ENCODE data around the gene MILR1. TPM values are rescaled to one million over a fixed set of nuclear protein-coding genes. Genes with fewer than 3 reads are reported as not detected.
A peak's percentile ranks its signal among the peaks of the same experiment; 100 is the strongest.

Gene MILR1
- total RNA-seq, 1 experiment from 2014 or later: 3.8 TPM

- TF ChIP-seq REST (IDR thresholded peaks at IDR 0.05; ENCODE audit: low read depth) (no peak), CBX3 (IDR thresholded peaks at IDR 0.05; ENCODE audit: low read depth) (no peak)
Measured at GRCh38 chr17:64505340-64506200, 56.7 kb downstream of the MILR1 start (continued).

GRCh38 chr17:64506201-64506575 is 57.3 kb downstream of the MILR1 start, which contains the start of gene DDX5:
DDX5 (minus strand) TSS chr17:64506289; CDS start chr17:64506119, 170 bp downstream.
- Histone ChIP-seq H3K36me3 (ENCODE audit: control insufficient read depth in 1 of 2, insufficient read depth in 2 of 2, low read length in 2 of 2) (peaks cover 56 to 66% of the 10 kb centered on the region in 2 experiments), H3K4me3 (replicated peaks in 1 of 2; ENCODE audit: low read depth in 1 of 2, low read length in 2 of 2) (peak within 1 kb of the TSS; percentile 93 to 95), H3K27me3 (ENCODE audit: insufficient read depth, low read length) (no peaks in the 10 kb centered on the region), H4K20me1 (ENCODE audit: insufficient read depth) (peaks cover 55% of the 10 kb centered on the region; the same call in 1 of the 2 replicates), H3K4me2 (ENCODE audit: low read length) (peak within 1 kb of the TSS; percentile 87), H3K9me3 (ENCODE audit: control insufficient read depth in 1 of 2, insufficient read depth in 1 of 2, low read depth in 1 of 2, low read length in 2 of 2) (no peaks in the 10 kb centered on the region), H3K4me1 (ENCODE audit: control insufficient read depth in 1 of 2, insufficient read depth in 2 of 2, low read length in 2 of 2) (peaks cover 12 to 32% of the 10 kb centered on the region in 2 experiments), H2AFZ (ENCODE audit: low read depth, low read length, poor library complexity, severe bottlenecking) (peak within 1 kb of the TSS; percentile 34), H3K27ac (ENCODE audit: low read depth, low read length) (peak within 1 kb of the TSS; percentile 90), H3K9me2 (ENCODE audit: insufficient read depth) (no peaks in the 10 kb centered on the region), H3K79me2 (ENCODE audit: insufficient read depth, low read length) (peaks cover 91% of the 10 kb centered on the region), H3K9ac (ENCODE audit: low read length) (peak within 1 kb of the TSS; percentile 99)
- intact Hi-C loops (cut with micrococcal nuclease): loop anchor here (1.0 to 5.0 kb wide), 2 partner anchors 9 to 141 kb away; partner anchors contain the start of gene POLG2
- POLR2A ChIA-PET: interaction anchor here (0.7 to 3.1 kb wide), 34 partner anchors 10 to 663 kb away, joined by 3 to 119 read pairs (median 4); partner anchors contain the start of genes POLG2 and SMARCD2
- no peak for TF ChIP-seq SRF (IDR thresholded peaks at IDR 0.05; ENCODE audit: low read depth)
- TF ChIP-seq RAD21 (IDR thresholded peaks at IDR 0.05; ENCODE audit: low read depth): no peak
- TF ChIP-seq JUND (IDR thresholded peaks at IDR 0.05): peak; percentile 44
- TF ChIP-seq POLR2AphosphoS5 (IDR thresholded peaks at IDR 0.05; ENCODE audit: low read depth, low read length): peak; percentile 100
- no peak; the same call in 1 of the 2 replicates for TF ChIP-seq CEBPB (IDR thresholded peaks at IDR 0.05; ENCODE audit: low read depth)
- TF ChIP-seq ZBTB33 (IDR thresholded peaks at IDR 0.05; ENCODE audit: extremely low read depth, insufficient replicate concordance, low read length): peak; percentile 57
- peak; percentile 87 for TF ChIP-seq TCF7L2 (IDR thresholded peaks at IDR 0.05; ENCODE audit: borderline replicate concordance, extremely low read depth, insufficient read depth, insufficient read length)
- TF ChIP-seq ELF1 (IDR thresholded peaks at IDR 0.05; ENCODE audit: borderline replicate concordance, low read depth): no peak
- no peak; the same call in 1 of the 2 replicates for TF ChIP-seq SP1 (IDR thresholded peaks at IDR 0.05; ENCODE audit: low read depth)
- TF ChIP-seq POLR2A (IDR thresholded peaks at IDR 0.05; ENCODE audit: borderline replicate concordance, extremely low read depth, insufficient read depth, insufficient read length): peak; percentile 100
- TF ChIP-seq EGR1 (IDR thresholded peaks at IDR 0.05; ENCODE audit: low read depth): peak; percentile 99
- TF ChIP-seq YY1 (IDR thresholded peaks at IDR 0.05; ENCODE audit: extremely low read depth, insufficient replicate concordance, low read depth, low read length): peak; percentile 71
- peak; percentile 99 for TF ChIP-seq SIN3A (IDR thresholded peaks at IDR 0.05; ENCODE audit: low read depth)
- ATAC-seq: peak; percentile 76
- DNase-seq (ENCODE audit: low read depth, low spot score): peak; percentile 100
- BruUV-seq (replicated peaks): no TSS peak
- RAD21 ChIA-PET (ENCODE audit: low non-redundant PET in 1 of 2, low total read pairs in 2 of 2, uncharacterized antibody in 2 of 2, unreplicated experiment in 2 of 2): interaction anchor here (0.8 to 1.2 kb wide), 2 partner anchors 9 to 86 kb away, joined by 3 to 5 read pairs; partner anchors contain the start of gene POLG2 (in 1 of the 2)
- CTCF ChIA-PET: interaction anchor here (0.9 to 2.3 kb wide), 6 partner anchors 9 to 224 kb away, joined by 4 to 14 read pairs (median 6); partner anchors contain the start of gene POLG2

Measured in HCT116 (cell line).